Activated CD4-positive, alpha-beta memory T cell treated with anti-CD3 and anti-CD28 coated beads, Interleukin-2, amount 10 ng/mL, durations not matched to agents 7 days and 5 days (primary cell): Measurements from ENCODE around the gene CNTN6. TPM values are rescaled to one million over a fixed set of nuclear protein-coding genes. Genes with fewer than 3 reads are reported as not detected.

Experiments used
- CTCF ChIA-PET: fragments of 350-600 bp; sonication (Branson Sonifier 250); formaldehyde crosslinking; loops from one replicate; lab custom pipeline; 2021; ENCODE audit warnings: antibody characterized with exemption, inconsistent platforms; lab: Charles Lee
- POLR2A ChIA-PET: fragments of 350-600 bp; sonication (Branson Sonifier 250); formaldehyde crosslinking; loops from one replicate; lab custom pipeline; 2021; ENCODE audit warnings: antibody characterized with exemption; lab: Charles Lee
- DNase-seq: peaks from one replicate; pipeline ENCODE4 v3.0.0-alpha.2; 2020
- H3K27ac Mint-ChIP-seq: one replicate; pipeline ENCODE4 v1.8.0; 2021; ENCODE audit warnings: mild to moderate bottlenecking, mixed read lengths
- H3K27me3 Mint-ChIP-seq: one replicate; pipeline ENCODE4 v1.8.0; 2021; ENCODE audit warnings: mixed read lengths
- H3K36me3 Mint-ChIP-seq: one replicate; pipeline ENCODE4 v1.8.0; 2021; ENCODE audit warnings: low read depth, mixed read lengths
- H3K4me1 Mint-ChIP-seq: one replicate; pipeline ENCODE4 v1.8.0; 2021; ENCODE audit warnings: mixed read lengths
- H3K4me3 Mint-ChIP-seq: one replicate; pipeline ENCODE4 v1.8.0; 2021; ENCODE audit warnings: mild to moderate bottlenecking, mixed read lengths
- H3K9me3 Mint-ChIP-seq: one replicate; pipeline ENCODE4 v1.8.0; 2021; ENCODE audit warnings: mixed read lengths
- total RNA-seq, 2 experiments: library from RNA; stranded (reverse); gene quantifications; one replicate each; pipeline ENCODE4 v1.2.3, GENCODE V29; 2021

CNTN6 gene
- total RNA-seq, 2 experiments from 2014 or later: not detected

GRCh38 chr3:1263121-1263520, 170.3 kb downstream of the CNTN6 start:
- Mint-ChIP-seq H3K27me3 (no peaks in the 10 kb centered on the region), H3K9me3 (peaks cover 5% of the 10 kb centered on the region), H3K27ac (no peak overlapping the region), H3K4me1 (no peaks in the 10 kb centered on the region), H3K4me3 (no peak overlapping the region), H3K36me3 (no peaks in the 10 kb centered on the region)
- CTCF ChIA-PET: no interaction called here
- POLR2A ChIA-PET: no interaction called here
- no peak for DNase-seq

DNA sequence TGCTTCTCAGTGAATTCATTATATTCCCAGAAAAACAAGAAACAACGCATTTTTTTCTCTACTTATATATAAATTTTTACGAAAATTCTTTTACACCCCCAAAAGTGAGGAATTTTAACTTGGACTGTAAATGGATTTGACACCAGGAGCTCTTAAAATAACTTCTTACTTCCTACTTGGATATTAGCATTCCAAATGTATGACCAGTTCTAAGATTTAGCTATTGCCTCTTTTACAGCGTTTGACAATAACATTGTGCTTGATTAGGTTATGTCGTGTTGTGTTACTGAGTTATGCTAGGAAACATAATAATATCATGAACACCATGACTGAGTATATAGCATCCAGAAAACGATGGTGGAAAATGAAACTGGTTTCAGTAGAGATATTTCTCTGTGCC, 177.0 kb downstream of the CNTN6 start:
- DNase-seq: no peak
- no peaks in the 10 kb centered on the region for H3K4me1 Mint-ChIP-seq
- H3K27me3 Mint-ChIP-seq: no peaks in the 10 kb centered on the region
- POLR2A ChIA-PET: no interaction called here
- H3K4me3 Mint-ChIP-seq: no peak overlapping the region
- H3K36me3 Mint-ChIP-seq: no peaks in the 10 kb centered on the region
- CTCF ChIA-PET: no interaction called here
- H3K9me3 Mint-ChIP-seq: peaks cover 8% of the 10 kb centered on the region
- no peak overlapping the region for H3K27ac Mint-ChIP-seq

- peaks cover 8% of the 10 kb centered on the region for H3K9me3 Mint-ChIP-seq
- POLR2A ChIA-PET: no interaction called here
- CTCF ChIA-PET: no interaction called here
- no peaks in the 10 kb centered on the region for H3K36me3 Mint-ChIP-seq
- H3K27ac Mint-ChIP-seq: no peak overlapping the region
- no peak for DNase-seq
- H3K27me3 Mint-ChIP-seq: no peaks in the 10 kb centered on the region
- H3K4me3 Mint-ChIP-seq: no peak overlapping the region
- no peaks in the 10 kb centered on the region for H3K4me1 Mint-ChIP-seq
Observed at GRCh38 chr3:1272546-1273265, 179.9 kb downstream of the CNTN6 start.

DNA sequence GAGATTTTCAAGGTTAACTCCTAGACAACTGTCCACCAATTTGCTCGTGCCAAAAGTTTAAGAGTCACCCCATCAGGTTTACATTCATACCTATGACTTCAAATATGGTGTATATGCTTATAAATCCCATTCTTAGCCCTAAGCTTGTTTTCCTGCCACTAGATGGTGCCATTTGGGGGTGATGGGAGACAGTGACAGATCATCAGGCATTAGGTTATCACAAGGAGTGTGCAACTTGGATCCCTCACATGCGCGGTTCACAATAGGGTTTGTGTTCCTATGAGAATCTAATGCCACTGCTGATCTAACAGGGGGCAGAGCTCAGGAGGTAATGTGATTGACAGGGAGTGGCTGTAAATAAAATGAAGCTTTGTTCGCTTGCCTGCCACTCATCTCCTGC, 182.7 kb downstream of the CNTN6 start:
- Mint-ChIP-seq H3K9me3 (peaks cover 4% of the 10 kb centered on the region), H3K27me3 (no peaks in the 10 kb centered on the region), H3K27ac (no peak overlapping the region), H3K36me3 (no peaks in the 10 kb centered on the region), H3K4me3 (no peak overlapping the region), H3K4me1 (no peaks in the 10 kb centered on the region)
- ChIA-PET CTCF (no interaction called here), POLR2A (no interaction called here)
- DNase-seq: no peak

GRCh38 chr3:1287815-1288214, 195.0 kb downstream of the CNTN6 start:
- H3K9me3 Mint-ChIP-seq: peaks cover 12% of the 10 kb centered on the region
- no peak overlapping the region for H3K4me3 Mint-ChIP-seq
- H3K27ac Mint-ChIP-seq: no peak overlapping the region
- ChIA-PET POLR2A (no interaction called here), CTCF (no interaction called here)
- no peaks in the 10 kb centered on the region for H3K27me3 Mint-ChIP-seq
- H3K4me1 Mint-ChIP-seq: no peaks in the 10 kb centered on the region
- no peaks in the 10 kb centered on the region for H3K36me3 Mint-ChIP-seq
- no peak for DNase-seq

GRCh38 chr3:1288805-1289494, 196.1 kb downstream of the CNTN6 start:
- POLR2A ChIA-PET: no interaction called here
- no peaks in the 10 kb centered on the region for H3K4me1 Mint-ChIP-seq
- H3K27me3 Mint-ChIP-seq: no peaks in the 10 kb centered on the region
- DNase-seq: no peak
- no peak overlapping the region for H3K27ac Mint-ChIP-seq
- H3K9me3 Mint-ChIP-seq: peaks cover 12% of the 10 kb centered on the region
- no peaks in the 10 kb centered on the region for H3K36me3 Mint-ChIP-seq
- CTCF ChIA-PET: no interaction called here
- H3K4me3 Mint-ChIP-seq: no peak overlapping the region

- POLR2A ChIA-PET: no interaction called here
- H3K36me3 Mint-ChIP-seq: no peaks in the 10 kb centered on the region
- CTCF ChIA-PET: no interaction called here
- H3K27me3 Mint-ChIP-seq: no peaks in the 10 kb centered on the region
- H3K4me3 Mint-ChIP-seq: no peak overlapping the region
- DNase-seq: no peak
- no peak overlapping the region for H3K27ac Mint-ChIP-seq
- H3K4me1 Mint-ChIP-seq: no peaks in the 10 kb centered on the region
- H3K9me3 Mint-ChIP-seq: peaks cover 12% of the 10 kb centered on the region
Observed at GRCh38 chr3:1292571-1293071, 199.8 kb downstream of the CNTN6 start.

GRCh38 chr3:1294586-1294985, 201.8 kb downstream of the CNTN6 start:
- POLR2A ChIA-PET: no interaction called here
- H3K27me3 Mint-ChIP-seq: no peaks in the 10 kb centered on the region
- no peaks in the 10 kb centered on the region for H3K36me3 Mint-ChIP-seq
- no peak overlapping the region for H3K27ac Mint-ChIP-seq
- no peaks in the 10 kb centered on the region for H3K4me1 Mint-ChIP-seq
- H3K4me3 Mint-ChIP-seq: no peak overlapping the region
- CTCF ChIA-PET: no interaction called here
- H3K9me3 Mint-ChIP-seq: peaks cover 9% of the 10 kb centered on the region
- DNase-seq: no peak

GRCh38 chr3:1318296-1319005, 225.6 kb downstream of the CNTN6 start:
- H3K36me3 Mint-ChIP-seq: no peaks in the 10 kb centered on the region
- CTCF ChIA-PET: no interaction called here
- H3K4me3 Mint-ChIP-seq: no peak overlapping the region

DNA sequence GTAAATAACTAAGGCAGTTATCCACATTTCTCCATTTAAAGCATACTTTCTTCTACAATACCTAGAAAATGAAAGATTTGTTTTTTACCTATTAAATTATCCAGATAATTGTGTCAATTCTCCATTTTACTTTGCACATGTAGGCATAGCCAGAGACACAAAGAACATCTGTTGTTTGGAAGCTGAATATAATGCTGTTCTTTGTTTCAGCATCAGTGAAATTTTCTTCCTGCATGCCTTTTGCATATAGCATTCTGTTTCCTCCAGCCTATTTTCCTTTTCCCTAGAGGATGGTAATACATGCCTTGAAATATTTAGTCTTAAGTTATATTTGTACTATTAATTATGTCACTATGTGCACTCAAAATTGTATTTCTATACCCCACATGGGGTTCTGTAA, 233.7 kb downstream of the CNTN6 start:
- Mint-ChIP-seq H3K36me3 (no peaks in the 10 kb centered on the region), H3K4me1 (no peaks in the 10 kb centered on the region), H3K27ac (no peak overlapping the region), H3K4me3 (no peak overlapping the region), H3K9me3 (peaks cover 12% of the 10 kb centered on the region), H3K27me3 (no peaks in the 10 kb centered on the region)
- ChIA-PET CTCF (no interaction called here), POLR2A (no interaction called here)
- DNase-seq: no peak

More at GRCh38 chr3:1318296-1319005, 225.6 kb downstream of the CNTN6 start:
- Mint-ChIP-seq H3K4me1 (no peaks in the 10 kb centered on the region), H3K27me3 (no peaks in the 10 kb centered on the region), H3K27ac (no peak overlapping the region), H3K9me3 (peaks cover 3% of the 10 kb centered on the region)
- DNase-seq: no peak
- POLR2A ChIA-PET: no interaction called here

DNA sequence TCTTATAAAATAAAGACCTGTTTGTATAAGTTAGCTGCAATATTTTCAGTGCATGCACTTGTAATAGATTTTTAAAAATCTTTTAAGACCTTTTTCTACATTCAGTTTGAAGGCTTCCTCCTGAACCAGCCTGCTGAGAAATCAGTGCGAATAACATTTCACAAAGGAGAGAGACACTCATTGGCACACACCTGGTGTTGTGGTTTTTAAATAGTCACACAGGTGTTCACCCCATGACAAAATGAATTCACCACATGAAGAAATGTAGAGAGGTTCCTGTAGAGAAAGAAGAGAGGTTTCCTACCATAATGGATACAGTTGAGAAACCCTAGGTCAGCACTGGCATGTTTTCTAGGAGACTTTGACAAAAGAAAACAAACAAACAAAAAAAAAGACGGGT, 237.3 kb downstream of the CNTN6 start:
- no peak for DNase-seq
- H3K27me3 Mint-ChIP-seq: no peaks in the 10 kb centered on the region
- no peak overlapping the region for H3K4me3 Mint-ChIP-seq
- no peaks in the 10 kb centered on the region for H3K36me3 Mint-ChIP-seq
- no peaks in the 10 kb centered on the region for H3K4me1 Mint-ChIP-seq
- POLR2A ChIA-PET: no interaction called here
- CTCF ChIA-PET: no interaction called here
- H3K27ac Mint-ChIP-seq: no peak overlapping the region
- H3K9me3 Mint-ChIP-seq: peaks cover 21% of the 10 kb centered on the region

DNA sequence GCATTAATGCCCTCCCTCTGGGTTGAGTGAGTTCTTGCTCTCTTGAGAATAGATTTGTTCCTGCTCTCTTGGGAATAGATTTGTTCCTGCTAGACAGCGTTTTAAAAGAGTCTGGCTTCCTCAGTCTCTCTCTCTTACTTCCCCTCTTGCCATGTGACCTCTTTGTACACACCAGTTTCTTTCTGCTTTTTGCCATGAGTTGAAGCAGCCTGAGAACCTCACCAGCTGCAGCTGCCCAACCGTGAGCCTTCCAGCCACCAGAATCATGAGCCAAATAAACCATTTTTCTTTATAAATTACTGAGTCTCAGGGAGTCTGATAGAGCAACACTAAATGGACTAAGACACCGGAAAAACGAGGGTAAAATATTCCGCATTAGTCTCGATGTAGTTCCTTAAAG, 253.6 kb downstream of the CNTN6 start:
- Mint-ChIP-seq H3K36me3 (no peaks in the 10 kb centered on the region), H3K9me3 (peaks cover 2% of the 10 kb centered on the region), H3K27ac (no peak overlapping the region), H3K27me3 (no peaks in the 10 kb centered on the region), H3K4me3 (no peak overlapping the region), H3K4me1 (no peaks in the 10 kb centered on the region)
- POLR2A ChIA-PET: no interaction called here
- CTCF ChIA-PET: no interaction called here
- no peak for DNase-seq

GRCh38 chr3:1348547-1348946, 255.7 kb downstream of the CNTN6 start:
- H3K27me3 Mint-ChIP-seq: no peaks in the 10 kb centered on the region
- H3K9me3 Mint-ChIP-seq: no peaks in the 10 kb centered on the region
- CTCF ChIA-PET: no interaction called here
- POLR2A ChIA-PET: no interaction called here
- DNase-seq: no peak
- no peak overlapping the region for H3K27ac Mint-ChIP-seq
- H3K4me1 Mint-ChIP-seq: no peaks in the 10 kb centered on the region
- H3K36me3 Mint-ChIP-seq: no peaks in the 10 kb centered on the region
- H3K4me3 Mint-ChIP-seq: no peak overlapping the region
